GM23338 (cell line): ENCODE results near the gene EMID1. TPM values are rescaled to one million over a fixed set of nuclear protein-coding genes. Genes with fewer than 3 reads are reported as not detected.

Experiments
- CTCF ChIP-seq, 2 experiments: fragments of 200-600 bp in 1 of 2; sonication (generic) in 1 of 2; conservative IDR thresholded peaks; 2 replicates each; pipeline versions ENCODE4 v1.5.1 to v1.6.1; 2016 to 2017; ENCODE audit warnings: antibody characterized with exemption in 2 of 2, low read depth in 2 of 2, mild to moderate bottlenecking in 2 of 2, moderate library complexity in 1 of 2
- REST ChIP-seq: IDR thresholded peaks from one replicate; pipeline ENCODE4 v1.6.1; 2018; ENCODE audit warnings: antibody characterized with exemption; ENCODE audit not compliant: unreplicated experiment
- ZNF462 ChIP-seq: fragments of 250-450 bp; sonication (Bioruptor Pico); IDR thresholded peaks from 2 replicates; pipeline ENCODE4 v1.5.0; 2020; ENCODE audit warnings: mild to moderate bottlenecking, moderate library complexity
- polyA plus RNA-seq: library from polyadenylated mRNA; unstranded; fragments of >200 nt; fragmentation: Nextera tagmentation; extraction: Ambion mirVana; gene quantifications from 2 replicates; pipeline ENCODE4 v1.2.1, GENCODE V29; 2016
- total RNA-seq: library from RNA; depleted of rRNA; stranded (reverse); fragments of >200 nt; shearing (Covaris generic); gene quantifications from 2 replicates; pipeline ENCODE4 v1.2.3, GENCODE V29; 2014

Gene EMID1
- total and polyA plus RNA-seq, 2 experiments from 2014 or later, result 3.0 to 13.4 TPM

GRCh38 chr22:29265929-29266328 lies 60.2 kb downstream of the EMID1 start (continued):
- TF ChIP-seq ZNF462 (CRISPR knock-in tag) (no peak), CTCF (conservative IDR thresholded peaks at IDR 0.05; ENCODE audit: low read depth in 2 of 2) (no peak), REST (no peak)
